Measurements from ENCODE around the gene GPATCH3.

GPATCH3 gene

DNA sequence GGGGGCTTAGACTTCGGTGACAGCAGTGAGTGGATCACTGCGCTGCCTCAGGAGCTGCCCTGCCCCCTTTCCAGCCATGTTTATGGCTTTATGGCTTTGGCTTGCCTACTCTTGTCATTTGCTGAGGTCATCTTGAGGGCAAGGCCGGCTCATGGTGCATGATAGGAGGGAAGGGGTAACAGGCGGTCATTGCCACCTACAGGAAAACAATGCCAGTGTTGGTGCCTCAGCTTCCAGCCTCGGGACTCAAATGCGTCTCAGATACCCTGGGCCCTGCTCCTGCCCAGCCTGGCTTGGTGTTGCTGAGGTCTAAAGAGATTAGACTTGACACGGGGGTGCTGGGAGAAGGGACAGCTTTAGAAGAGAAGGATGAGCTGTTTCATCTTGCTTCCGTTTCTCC is 45.5 kb upstream of the GPATCH3 start:
- Histone ChIP-seq H3K36me3 (ENCODE audit: low read depth) (peaks cover 80% of the 10 kb centered on the region), H3K9me3 (ENCODE audit: severe bottlenecking) (no peaks in the 10 kb centered on the region), H3K27ac (ENCODE audit: poor library complexity, severe bottlenecking) (no peak overlapping the region), H3K27me3 (ENCODE audit: insufficient read depth, poor library complexity, severe bottlenecking) (no peaks in the 10 kb centered on the region), H3K4me3 (ENCODE audit: severe bottlenecking) (no peak overlapping the region), H3K4me1 (ENCODE audit: insufficient read depth, poor library complexity, severe bottlenecking) (no peaks in the 10 kb centered on the region)
- DNase-seq (ENCODE audit: low spot score) = no peak
- TF ChIP-seq, protein P1, sequence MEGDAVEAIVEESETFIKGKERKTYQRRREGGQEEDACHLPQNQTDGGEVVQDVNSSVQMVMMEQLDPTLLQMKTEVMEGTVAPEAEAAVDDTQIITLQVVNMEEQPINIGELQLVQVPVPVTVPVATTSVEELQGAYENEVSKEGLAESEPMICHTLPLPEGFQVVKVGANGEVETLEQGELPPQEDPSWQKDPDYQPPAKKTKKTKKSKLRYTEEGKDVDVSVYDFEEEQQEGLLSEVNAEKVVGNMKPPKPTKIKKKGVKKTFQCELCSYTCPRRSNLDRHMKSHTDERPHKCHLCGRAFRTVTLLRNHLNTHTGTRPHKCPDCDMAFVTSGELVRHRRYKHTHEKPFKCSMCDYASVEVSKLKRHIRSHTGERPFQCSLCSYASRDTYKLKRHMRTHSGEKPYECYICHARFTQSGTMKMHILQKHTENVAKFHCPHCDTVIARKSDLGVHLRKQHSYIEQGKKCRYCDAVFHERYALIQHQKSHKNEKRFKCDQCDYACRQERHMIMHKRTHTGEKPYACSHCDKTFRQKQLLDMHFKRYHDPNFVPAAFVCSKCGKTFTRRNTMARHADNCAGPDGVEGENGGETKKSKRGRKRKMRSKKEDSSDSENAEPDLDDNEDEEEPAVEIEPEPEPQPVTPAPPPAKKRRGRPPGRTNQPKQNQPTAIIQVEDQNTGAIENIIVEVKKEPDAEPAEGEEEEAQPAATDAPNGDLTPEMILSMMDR (IDR thresholded peaks at IDR 0.05; ENCODE audit: poor library complexity, severe bottlenecking) = no peak
- no peak for ATAC-seq (ENCODE audit: low read depth)

DNA sequence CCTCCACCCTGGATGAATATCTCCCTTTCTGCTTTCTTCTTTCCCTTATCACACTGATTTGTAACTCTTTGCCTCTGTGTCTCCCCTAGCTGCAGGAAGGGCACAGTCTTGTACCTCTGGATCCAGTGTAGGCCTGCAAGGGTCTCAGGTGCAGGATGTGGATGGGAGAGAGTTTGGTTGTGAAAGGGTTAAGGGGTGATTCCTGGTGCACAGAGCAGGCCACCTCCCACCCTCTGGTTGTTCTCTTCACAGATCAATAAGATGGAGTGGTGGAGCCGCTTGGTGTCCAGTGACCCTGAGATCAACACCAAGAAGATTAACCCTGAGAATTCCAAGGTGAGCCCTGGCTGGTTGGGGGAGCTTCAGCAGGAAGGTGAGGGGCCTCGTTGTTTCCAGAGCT is 44.9 kb upstream of the GPATCH3 start:
- H3K36me3 ChIP-seq (ENCODE audit: low read depth) = peaks cover 74% of the 10 kb centered on the region
- DNase-seq (ENCODE audit: low spot score) (no peak), ATAC-seq (ENCODE audit: low read depth) (no peak)
- H3K27me3 ChIP-seq (ENCODE audit: insufficient read depth, poor library complexity, severe bottlenecking) = no peaks in the 10 kb centered on the region
- peaks cover 1% of the 10 kb centered on the region for H3K4me1 ChIP-seq (ENCODE audit: insufficient read depth, poor library complexity, severe bottlenecking)
- TF ChIP-seq, protein P1 (IDR thresholded peaks at IDR 0.05; ENCODE audit: poor library complexity, severe bottlenecking) = no peak
- no peak overlapping the region for H3K27ac ChIP-seq (ENCODE audit: poor library complexity, severe bottlenecking)
- H3K9me3 ChIP-seq (ENCODE audit: severe bottlenecking) = no peaks in the 10 kb centered on the region
- no peak overlapping the region for H3K4me3 ChIP-seq (ENCODE audit: severe bottlenecking)

DNA sequence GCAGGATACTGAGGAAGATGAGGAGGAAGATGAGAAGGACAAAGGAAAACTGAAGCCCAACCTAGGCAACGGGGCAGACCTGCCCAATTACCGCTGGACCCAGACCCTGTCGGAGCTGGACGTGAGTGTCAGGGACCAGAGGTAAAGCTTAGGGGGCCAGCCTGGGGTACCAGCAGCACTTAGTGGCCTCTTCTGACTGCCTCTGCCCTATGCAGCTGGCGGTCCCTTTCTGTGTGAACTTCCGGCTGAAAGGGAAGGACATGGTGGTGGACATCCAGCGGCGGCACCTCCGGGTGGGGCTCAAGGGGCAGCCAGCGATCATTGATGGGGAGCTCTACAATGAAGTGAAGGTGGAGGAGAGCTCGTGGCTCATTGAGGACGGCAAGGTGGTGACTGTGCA is 42.4 kb upstream of the GPATCH3 start:
- no peaks in the 10 kb centered on the region for H3K27me3 ChIP-seq (ENCODE audit: insufficient read depth, poor library complexity, severe bottlenecking)
- no peak overlapping the region for H3K27ac ChIP-seq (ENCODE audit: poor library complexity, severe bottlenecking)
- DNase-seq (ENCODE audit: low spot score) (no peak), ATAC-seq (ENCODE audit: low read depth) (no peak)
- TF ChIP-seq, protein P1 (IDR thresholded peaks at IDR 0.05; ENCODE audit: poor library complexity, severe bottlenecking) = no peak
- peaks cover 79% of the 10 kb centered on the region for H3K36me3 ChIP-seq (ENCODE audit: low read depth)
- H3K4me3 ChIP-seq (ENCODE audit: severe bottlenecking) = no peak overlapping the region
- no peaks in the 10 kb centered on the region for H3K9me3 ChIP-seq (ENCODE audit: severe bottlenecking)
- peaks cover 3% of the 10 kb centered on the region for H3K4me1 ChIP-seq (ENCODE audit: insufficient read depth, poor library complexity, severe bottlenecking)

DNA sequence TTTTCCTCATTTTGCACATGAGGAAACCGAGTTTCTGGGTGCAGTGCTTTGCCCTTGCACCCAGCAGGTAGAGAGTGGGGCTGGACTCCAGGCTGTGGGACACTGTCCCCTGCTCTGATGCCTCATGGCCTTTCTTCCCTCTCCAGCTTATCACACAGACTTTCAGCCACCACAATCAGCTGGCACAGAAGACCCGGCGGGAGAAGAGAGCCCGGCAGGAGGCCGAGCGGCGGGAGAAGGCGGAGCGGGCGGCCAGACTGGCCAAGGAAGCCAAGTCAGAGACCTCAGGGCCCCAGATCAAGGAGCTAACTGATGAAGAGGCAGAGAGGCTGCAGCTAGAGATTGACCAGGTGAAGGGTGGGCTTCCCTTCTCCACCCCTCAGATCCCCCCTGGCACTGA is 41.0 kb upstream of the GPATCH3 start:
- TF ChIP-seq, protein P1 (IDR thresholded peaks at IDR 0.05; ENCODE audit: poor library complexity, severe bottlenecking) = no peak
- Histone ChIP-seq H3K27me3 (ENCODE audit: insufficient read depth, poor library complexity, severe bottlenecking) (no peaks in the 10 kb centered on the region), H3K27ac (ENCODE audit: poor library complexity, severe bottlenecking) (no peak overlapping the region), H3K9me3 (ENCODE audit: severe bottlenecking) (no peaks in the 10 kb centered on the region), H3K4me1 (ENCODE audit: insufficient read depth, poor library complexity, severe bottlenecking) (peaks cover 3% of the 10 kb centered on the region), H3K4me3 (ENCODE audit: severe bottlenecking) (no peak overlapping the region), H3K36me3 (ENCODE audit: low read depth) (peaks cover 79% of the 10 kb centered on the region)
- no peak for ATAC-seq (ENCODE audit: low read depth)
- no peak for DNase-seq (ENCODE audit: low spot score)

DNA sequence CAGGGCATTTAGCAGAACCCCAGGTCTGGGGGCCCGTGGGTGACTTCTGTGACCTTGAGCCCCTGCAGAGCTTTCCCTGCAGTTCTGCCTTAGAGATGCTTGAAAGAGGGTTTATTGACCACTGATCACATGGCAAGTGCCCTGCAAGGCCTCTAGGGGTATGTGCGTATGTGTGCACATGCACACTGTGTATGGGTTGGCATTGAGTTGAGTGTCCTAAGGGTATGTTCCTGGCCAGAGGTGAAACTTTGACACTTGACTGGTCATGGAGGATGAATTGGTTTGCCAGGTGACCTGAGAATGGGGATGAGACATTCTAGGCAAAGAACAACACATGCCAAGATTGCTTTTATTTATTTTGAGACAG is 38.4 kb upstream of the GPATCH3 start:
- no peaks in the 10 kb centered on the region for H3K27me3 ChIP-seq (ENCODE audit: insufficient read depth, poor library complexity, severe bottlenecking)
- H3K36me3 ChIP-seq (ENCODE audit: low read depth) = peaks cover 73% of the 10 kb centered on the region
- H3K4me3 ChIP-seq (ENCODE audit: severe bottlenecking) = no peak overlapping the region
- H3K9me3 ChIP-seq (ENCODE audit: severe bottlenecking) = no peaks in the 10 kb centered on the region
- peaks cover 3% of the 10 kb centered on the region for H3K4me1 ChIP-seq (ENCODE audit: insufficient read depth, poor library complexity, severe bottlenecking)
- ATAC-seq (ENCODE audit: low read depth) (no peak), DNase-seq (ENCODE audit: low spot score) (no peak)
- no peak overlapping the region for H3K27ac ChIP-seq (ENCODE audit: poor library complexity, severe bottlenecking)
- TF ChIP-seq, protein P1 (IDR thresholded peaks at IDR 0.05; ENCODE audit: poor library complexity, severe bottlenecking) = no peak

Data from RWPE2 (cell line).